ENCODE data around the gene TUBD1. TPM values are rescaled to one million over a fixed set of nuclear protein-coding genes. Genes with fewer than 3 reads are reported as not detected.

The TUBD1 gene
- polyA plus RNA-seq, 3 donors: 2.9 to 7.3 (median 3.9) TPM

DNA sequence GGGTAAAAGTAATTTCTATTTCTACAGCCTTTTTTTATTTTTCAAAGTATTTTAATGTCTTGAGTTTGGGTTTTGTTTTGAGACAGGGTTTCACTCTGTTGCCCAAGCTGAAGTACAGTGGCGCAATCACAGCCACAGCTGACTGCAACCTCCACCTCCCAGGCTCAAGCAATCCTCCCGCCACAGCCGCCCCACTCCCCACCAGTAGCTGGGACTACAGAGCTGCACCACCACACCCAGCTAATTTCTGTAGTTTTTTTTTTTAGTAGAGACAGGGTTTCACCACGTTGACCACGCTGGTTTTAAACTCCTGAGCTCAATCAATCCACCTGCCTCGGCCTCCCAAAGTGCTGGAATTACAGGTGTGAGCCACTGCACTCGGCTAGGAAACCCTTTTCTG, 44.0 kb downstream of the TUBD1 start:
- H3K4me3 ChIP-seq (replicated peaks in 1 of 3; ENCODE audit: low read depth in 2 of 3, low read length in 3 of 3): peak overlapping the region; percentile 3 to 64 (median 11)
- H3K9me3 ChIP-seq (replicated peaks in 1 of 2; ENCODE audit: control insufficient read depth in 1 of 2, insufficient read depth in 1 of 2, low read length in 2 of 2): no peaks in the 10 kb centered on the region
- Mint-ChIP-seq H3K9me3 (peaks cover 0 to 2% (median 0%) of the 10 kb centered on the region in 7 donors), H3K36me3 (peaks cover 4 to 6% of the 10 kb centered on the region in 2 donors), H3K27me3 (ENCODE audit: low read depth in 3 of 3) (peaks cover 0 to 2% (median 0%) of the 10 kb centered on the region in 3 donors), H3K4me3 (peak overlapping the region; percentile 70 to 82), H3K27ac (peak overlapping the region; percentile 95 to 98 (median 96)), H3K4me1 (peaks cover 92% of the 10 kb centered on the region)
- no peaks in the 10 kb centered on the region for H3K27me3 ChIP-seq (ENCODE audit: control insufficient read depth in 2 of 2, insufficient read depth in 2 of 2, low read length in 2 of 2)
- intact Hi-C loops (cut with micrococcal nuclease): loop anchor here in 1 of 2 donors (5.0 to 10.0 kb wide), 2 partner anchors 96 to 224 kb away; no protein-coding TSS in a partner anchor
- H3K79me2 ChIP-seq (ENCODE audit: insufficient read depth, low read length): peaks cover 14% of the 10 kb centered on the region
- TF ChIP-seq, protein P1, sequence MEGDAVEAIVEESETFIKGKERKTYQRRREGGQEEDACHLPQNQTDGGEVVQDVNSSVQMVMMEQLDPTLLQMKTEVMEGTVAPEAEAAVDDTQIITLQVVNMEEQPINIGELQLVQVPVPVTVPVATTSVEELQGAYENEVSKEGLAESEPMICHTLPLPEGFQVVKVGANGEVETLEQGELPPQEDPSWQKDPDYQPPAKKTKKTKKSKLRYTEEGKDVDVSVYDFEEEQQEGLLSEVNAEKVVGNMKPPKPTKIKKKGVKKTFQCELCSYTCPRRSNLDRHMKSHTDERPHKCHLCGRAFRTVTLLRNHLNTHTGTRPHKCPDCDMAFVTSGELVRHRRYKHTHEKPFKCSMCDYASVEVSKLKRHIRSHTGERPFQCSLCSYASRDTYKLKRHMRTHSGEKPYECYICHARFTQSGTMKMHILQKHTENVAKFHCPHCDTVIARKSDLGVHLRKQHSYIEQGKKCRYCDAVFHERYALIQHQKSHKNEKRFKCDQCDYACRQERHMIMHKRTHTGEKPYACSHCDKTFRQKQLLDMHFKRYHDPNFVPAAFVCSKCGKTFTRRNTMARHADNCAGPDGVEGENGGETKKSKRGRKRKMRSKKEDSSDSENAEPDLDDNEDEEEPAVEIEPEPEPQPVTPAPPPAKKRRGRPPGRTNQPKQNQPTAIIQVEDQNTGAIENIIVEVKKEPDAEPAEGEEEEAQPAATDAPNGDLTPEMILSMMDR (IDR thresholded peaks at IDR 0.05): no peak
- 0% methylated on average over 2 of the region's 7 CpGs for WGBS (ENCODE audit: insufficient coverage)
- H3K9ac ChIP-seq (ENCODE audit: insufficient read depth, low read length, poor library complexity, severe bottlenecking): peak overlapping the region; percentile 39
- no peaks in the 10 kb centered on the region for H4K20me1 ChIP-seq (ENCODE audit: insufficient read depth, low read length)
- no peaks in the 10 kb centered on the region for H3K36me3 ChIP-seq (replicated peaks in 1 of 2; ENCODE audit: control insufficient read depth in 1 of 2, insufficient read depth in 2 of 2, low read length in 2 of 2)
- peaks cover 89 to 100% of the 10 kb centered on the region in 2 donors for H3K4me1 ChIP-seq (ENCODE audit: control insufficient read depth in 1 of 2, insufficient read depth in 2 of 2, low read length in 2 of 2)
- peak overlapping the region; percentile 91 to 95 for H3K27ac ChIP-seq (ENCODE audit: low read depth in 1 of 2, low read length in 2 of 2)
- H3K4me2 ChIP-seq (replicated peaks; ENCODE audit: extremely low read depth, low read length, poor library complexity, severe bottlenecking): peak overlapping the region; percentile 70
- peak overlapping the region; percentile 48 for H2AFZ ChIP-seq (ENCODE audit: insufficient read depth, low read depth, low read length, poor library complexity, severe bottlenecking)
- DNase-seq: peak; percentile 65 to 80 (median 74)

DNA sequence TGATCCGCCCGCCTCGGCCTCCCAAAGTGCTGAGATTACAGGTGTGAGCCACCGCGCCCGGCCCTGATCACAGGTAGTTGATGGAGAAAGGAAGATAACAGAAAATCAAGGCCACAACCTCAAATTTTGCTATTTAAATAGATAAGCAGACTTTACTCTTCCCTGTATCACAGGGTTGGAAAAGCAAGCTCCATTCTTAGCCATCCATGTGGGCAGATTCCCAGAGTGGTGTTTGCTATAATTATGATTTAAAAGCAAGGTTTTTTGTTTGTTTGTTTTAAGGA, 44.4 kb downstream of the TUBD1 start:
- Histone ChIP-seq H2AFZ (ENCODE audit: insufficient read depth, low read depth, low read length, poor library complexity, severe bottlenecking) (no peak overlapping the region), H3K4me1 (ENCODE audit: control insufficient read depth in 1 of 2, insufficient read depth in 2 of 2, low read length in 2 of 2) (peaks cover 87 to 100% of the 10 kb centered on the region in 2 donors), H3K9me3 (replicated peaks in 1 of 2; ENCODE audit: control insufficient read depth in 1 of 2, insufficient read depth in 1 of 2, low read length in 2 of 2) (no peaks in the 10 kb centered on the region), H3K4me3 (replicated peaks in 1 of 3; ENCODE audit: low read depth in 2 of 3, low read length in 3 of 3) (peak overlapping the region in 1 of 3 experiments; percentile 64), H3K36me3 (replicated peaks in 1 of 2; ENCODE audit: control insufficient read depth in 1 of 2, insufficient read depth in 2 of 2, low read length in 2 of 2) (no peaks in the 10 kb centered on the region), H3K79me2 (ENCODE audit: insufficient read depth, low read length) (peaks cover 14% of the 10 kb centered on the region), H3K4me2 (replicated peaks; ENCODE audit: extremely low read depth, low read length, poor library complexity, severe bottlenecking) (peak overlapping the region; percentile 70), H3K27me3 (ENCODE audit: control insufficient read depth in 2 of 2, insufficient read depth in 2 of 2, low read length in 2 of 2) (no peaks in the 10 kb centered on the region), H3K9ac (ENCODE audit: insufficient read depth, low read length, poor library complexity, severe bottlenecking) (peak overlapping the region; percentile 39), H3K27ac (ENCODE audit: low read depth in 1 of 2, low read length in 2 of 2) (peak overlapping the region; percentile 91 to 95), H4K20me1 (ENCODE audit: insufficient read depth, low read length) (no peaks in the 10 kb centered on the region)
- Mint-ChIP-seq H3K27ac (peak overlapping the region; percentile 95 to 98 (median 96)), H3K36me3 (peaks cover 4% of the 10 kb centered on the region in 2 donors), H3K27me3 (ENCODE audit: low read depth in 3 of 3) (peaks cover 0 to 2% (median 0%) of the 10 kb centered on the region in 3 donors), H3K9me3 (peaks cover 0 to 2% (median 0%) of the 10 kb centered on the region in 7 donors), H3K4me1 (peaks cover 92% of the 10 kb centered on the region), H3K4me3 (peak overlapping the region; percentile 57 to 70)
- TF ChIP-seq, protein P1 (IDR thresholded peaks at IDR 0.05): no peak
- no peak for DNase-seq
- intact Hi-C loops (cut with micrococcal nuclease): loop anchor here in 1 of 2 donors (5.0 to 10.0 kb wide), 2 partner anchors 96 to 224 kb away; no protein-coding TSS in a partner anchor
- WGBS (ENCODE audit: insufficient coverage): no CpG with 5 or more reads among the region's 6 CpGs
